ENCODE data around the gene CSRP3. TPM values are rescaled to one million over a fixed set of nuclear protein-coding genes. Genes with fewer than 3 reads are reported as not detected.

The CSRP3 gene
- total and polyA plus RNA-seq, 2 experiments from 2014 or later, result not detected

- no peak for TF ChIP-seq ETS1 (IDR thresholded peaks at IDR 0.05)
Measured at GRCh38 chr11:19194620-19195308, 7.0 kb downstream of the CSRP3 start (continued).

DNA sequence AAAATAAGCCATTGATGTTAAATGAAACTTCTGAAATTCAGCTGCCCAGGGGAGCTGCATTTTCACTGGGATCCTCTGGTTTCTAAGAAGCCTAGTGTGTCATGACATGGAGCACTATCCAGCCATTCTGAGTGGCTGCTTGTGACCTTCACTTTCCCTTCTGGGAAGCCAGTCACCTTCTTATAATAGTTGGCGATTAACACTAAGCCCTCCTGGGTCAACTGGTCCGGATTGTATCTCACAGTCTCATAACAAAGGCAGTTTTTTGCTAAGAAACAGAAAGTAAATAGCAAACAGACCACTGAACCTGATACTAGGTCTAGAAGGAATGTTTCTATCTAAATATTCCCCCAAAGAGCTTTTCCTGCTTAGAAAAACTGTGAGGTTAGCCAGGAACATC lies 7.9 kb downstream of the CSRP3 start:
- H4K20me1 ChIP-seq (replicated peaks; ENCODE audit: insufficient read depth), result no peaks in the 10 kb centered on the region
- H3K27ac Mint-ChIP-seq, result no peak overlapping the region

DNA sequence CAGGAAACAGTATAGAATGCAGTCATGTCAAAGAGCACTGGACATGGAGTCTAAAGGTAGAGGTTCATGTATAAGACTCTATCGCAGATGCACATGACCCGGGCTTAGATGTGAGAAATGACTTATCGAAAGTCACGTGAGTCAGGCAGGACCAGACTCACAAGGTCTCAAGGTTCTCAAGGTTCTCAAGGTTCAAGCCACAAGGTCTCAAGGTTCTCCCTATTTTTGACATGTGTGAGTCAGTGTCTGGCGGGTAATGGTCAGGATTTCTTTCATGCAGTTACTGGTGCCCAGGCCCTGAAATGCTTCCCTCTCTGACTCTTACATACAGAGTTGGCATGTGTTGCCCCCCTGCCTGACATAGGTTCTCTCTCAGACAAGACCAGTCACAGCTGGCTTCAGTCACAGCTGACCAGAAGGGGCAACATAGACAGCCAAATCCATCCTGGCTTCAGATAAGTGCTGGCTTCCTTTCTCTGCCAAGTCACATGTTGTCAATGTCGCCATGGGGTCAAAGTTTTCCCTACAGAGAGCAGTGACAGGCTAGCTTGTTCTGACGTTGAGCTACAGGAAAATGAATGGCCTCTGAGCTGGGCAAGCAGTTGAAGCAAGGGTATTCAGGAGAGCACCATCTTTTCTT lies 10.1 kb downstream of the CSRP3 start:
- no peak for ATAC-seq
- H3K4me1 ChIP-seq (ENCODE audit: insufficient read depth), result no peaks in the 10 kb centered on the region
- H4K20me1 ChIP-seq (replicated peaks; ENCODE audit: insufficient read depth), result no peaks in the 10 kb centered on the region
- Mint-ChIP-seq H3K9me3 (no peaks in the 10 kb centered on the region), H3K27ac (no peak overlapping the region), H3K4me3 (no peak overlapping the region), H3K27me3 (ENCODE audit: insufficient read depth, low read depth, poor library complexity) (no peaks in the 10 kb centered on the region), H3K36me3 (ENCODE audit: low read depth) (no peaks in the 10 kb centered on the region), H3K4me1 (peaks cover 6% of the 10 kb centered on the region; the same call in 2 of the 3 replicates)
- H3K4me3 ChIP-seq, result no peak overlapping the region
- H3K9me2 ChIP-seq (ENCODE audit: insufficient read depth), result peaks cover 3% of the 10 kb centered on the region; the same call in 1 of the 2 replicates
- H3K4me2 ChIP-seq, result no peak overlapping the region
- H3K27ac ChIP-seq (ENCODE audit: low read depth), result no peak overlapping the region
- H3K27me3 ChIP-seq (ENCODE audit: insufficient read depth), result no peaks in the 10 kb centered on the region
- DNase-seq (ENCODE audit: low spot score), result no peak
- H3K36me3 ChIP-seq (ENCODE audit: insufficient read depth), result no peaks in the 10 kb centered on the region
- no peak overlapping the region for H2AFZ ChIP-seq
- H3F3A ChIP-seq (replicated peaks; ENCODE audit: low read depth), result no peaks in the 10 kb centered on the region
- no peaks in the 10 kb centered on the region for H3K79me2 ChIP-seq (replicated peaks; ENCODE audit: insufficient read depth)
- TF ChIP-seq JUNB (IDR thresholded peaks at IDR 0.05; ENCODE audit: unreplicated experiment), result no peak
- no peak for TF ChIP-seq ETS1 (IDR thresholded peaks at IDR 0.05)
- TF ChIP-seq, protein P1, sequence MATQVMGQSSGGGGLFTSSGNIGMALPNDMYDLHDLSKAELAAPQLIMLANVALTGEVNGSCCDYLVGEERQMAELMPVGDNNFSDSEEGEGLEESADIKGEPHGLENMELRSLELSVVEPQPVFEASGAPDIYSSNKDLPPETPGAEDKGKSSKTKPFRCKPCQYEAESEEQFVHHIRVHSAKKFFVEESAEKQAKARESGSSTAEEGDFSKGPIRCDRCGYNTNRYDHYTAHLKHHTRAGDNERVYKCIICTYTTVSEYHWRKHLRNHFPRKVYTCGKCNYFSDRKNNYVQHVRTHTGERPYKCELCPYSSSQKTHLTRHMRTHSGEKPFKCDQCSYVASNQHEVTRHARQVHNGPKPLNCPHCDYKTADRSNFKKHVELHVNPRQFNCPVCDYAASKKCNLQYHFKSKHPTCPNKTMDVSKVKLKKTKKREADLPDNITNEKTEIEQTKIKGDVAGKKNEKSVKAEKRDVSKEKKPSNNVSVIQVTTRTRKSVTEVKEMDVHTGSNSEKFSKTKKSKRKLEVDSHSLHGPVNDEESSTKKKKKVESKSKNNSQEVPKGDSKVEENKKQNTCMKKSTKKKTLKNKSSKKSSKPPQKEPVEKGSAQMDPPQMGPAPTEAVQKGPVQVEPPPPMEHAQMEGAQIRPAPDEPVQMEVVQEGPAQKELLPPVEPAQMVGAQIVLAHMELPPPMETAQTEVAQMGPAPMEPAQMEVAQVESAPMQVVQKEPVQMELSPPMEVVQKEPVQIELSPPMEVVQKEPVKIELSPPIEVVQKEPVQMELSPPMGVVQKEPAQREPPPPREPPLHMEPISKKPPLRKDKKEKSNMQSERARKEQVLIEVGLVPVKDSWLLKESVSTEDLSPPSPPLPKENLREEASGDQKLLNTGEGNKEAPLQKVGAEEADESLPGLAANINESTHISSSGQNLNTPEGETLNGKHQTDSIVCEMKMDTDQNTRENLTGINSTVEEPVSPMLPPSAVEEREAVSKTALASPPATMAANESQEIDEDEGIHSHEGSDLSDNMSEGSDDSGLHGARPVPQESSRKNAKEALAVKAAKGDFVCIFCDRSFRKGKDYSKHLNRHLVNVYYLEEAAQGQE (IDR thresholded peaks at IDR 0.05; ENCODE audit: unreplicated experiment), result no peak
- no peak for TF ChIP-seq EZH2phosphoT487 (IDR thresholded peaks at IDR 0.05; ENCODE audit: unreplicated experiment)
- no peak for TF ChIP-seq ZNF331 (CRISPR knock-in tag; IDR thresholded peaks at IDR 0.05; ENCODE audit: low read depth)
- TF ChIP-seq NANOG (IDR thresholded peaks at IDR 0.05; ENCODE audit: borderline replicate concordance), result no peak

More for the DNA sequence above, 7.9 kb downstream of the CSRP3 start:
- no peak for DNase-seq (ENCODE audit: low spot score)
- Histone ChIP-seq H3K36me3 (ENCODE audit: insufficient read depth) (no peaks in the 10 kb centered on the region), H3K9me2 (ENCODE audit: insufficient read depth) (no peaks in the 10 kb centered on the region), H2AFZ (no peak overlapping the region), H3K27ac (ENCODE audit: low read depth) (no peak overlapping the region), H3K4me1 (ENCODE audit: insufficient read depth) (no peaks in the 10 kb centered on the region), H3K4me2 (no peak overlapping the region), H3K79me2 (replicated peaks; ENCODE audit: insufficient read depth) (no peaks in the 10 kb centered on the region), H3K4me3 (no peak overlapping the region), H3K27me3 (ENCODE audit: insufficient read depth) (no peaks in the 10 kb centered on the region), H3F3A (replicated peaks; ENCODE audit: low read depth) (no peaks in the 10 kb centered on the region)
- no peak overlapping the region for H3K4me3 Mint-ChIP-seq
- ATAC-seq, result no peak
- no peak for TF ChIP-seq ZNF331 (CRISPR knock-in tag; IDR thresholded peaks at IDR 0.05; ENCODE audit: low read depth)
- no peak for TF ChIP-seq CTCF (conservative IDR thresholded peaks at IDR 0.05; ENCODE audit: low read depth in 2 of 2)
- TF ChIP-seq POLR2AphosphoS5 (IDR thresholded peaks at IDR 0.05; ENCODE audit: low read depth), result no peak
- TF ChIP-seq EZH2phosphoT487 (IDR thresholded peaks at IDR 0.05; ENCODE audit: unreplicated experiment), result no peak
- TF ChIP-seq CREB1 (CRISPR knock-in tag; IDR thresholded peaks at IDR 0.05; ENCODE audit: low read depth), result no peak
- no peaks in the 10 kb centered on the region for H3K9me3 Mint-ChIP-seq
- peaks cover 2% of the 10 kb centered on the region; the same call in 1 of the 3 replicates for H3K4me1 Mint-ChIP-seq
- no peaks in the 10 kb centered on the region for H3K27me3 Mint-ChIP-seq (ENCODE audit: insufficient read depth, low read depth, poor library complexity)
- no peaks in the 10 kb centered on the region for H3K36me3 Mint-ChIP-seq (ENCODE audit: low read depth)
